Natural killer cell (primary cell): Measurements from ENCODE around the gene CYP2U1. TPM values are rescaled to one million over a fixed set of nuclear protein-coding genes. Genes with fewer than 3 reads are reported as not detected.

Experiments
- ATAC-seq, 3 donors: fragments of 150-1000 bp in 2 of 3; fragments of 200-7000 bp in 1 of 3; cut with Tn5 transposase; 1 replicate in 1 of 3; 2 replicates in 2 of 3; pipeline ENCODE4 v1.10.0; 2021; ENCODE audit warnings: mild to moderate bottlenecking in 2 of 3, moderate library complexity in 2 of 3
- DNase-seq, 2 donors: peaks; one replicate each; pipeline versions ENCODE4 v3.0.0 to v3.0.0-alpha.2; 2013 to 2021; ENCODE audit warnings: mixed read lengths in 1 of 2
- H3K27ac ChIP-seq: one replicate; pipeline ENCODE4 v1.5.1; 2013; ENCODE audit warnings: mild to moderate bottlenecking, low read length
- H3K27me3 ChIP-seq: one replicate; pipeline ENCODE4 v1.6.1; 2013; ENCODE audit warnings: low read length; ENCODE audit not compliant: control insufficient read depth, insufficient read depth
- H3K36me3 ChIP-seq: one replicate; pipeline ENCODE4 v1.6.1; 2013; ENCODE audit warnings: low read length; ENCODE audit not compliant: control insufficient read depth, insufficient read depth
- H3K4me1 ChIP-seq: one replicate; pipeline ENCODE4 v1.6.1; 2013; ENCODE audit warnings: low read length; ENCODE audit not compliant: control insufficient read depth, insufficient read depth
- H3K4me3 ChIP-seq: one replicate; pipeline ENCODE4 v1.5.1; 2013; ENCODE audit warnings: low read length
- H3K9me3 ChIP-seq: one replicate; pipeline ENCODE4 v1.6.1; 2013; ENCODE audit warnings: low read length; ENCODE audit not compliant: control insufficient read depth, insufficient read depth
- H3K27ac Mint-ChIP-seq, 2 donors: one replicate each; pipeline ENCODE4 v1.8.0; 2022; ENCODE audit warnings: mild to moderate bottlenecking in 2 of 2, mixed read lengths in 2 of 2, moderate library complexity in 1 of 2
- H3K27me3 Mint-ChIP-seq, 2 donors: one replicate each; pipeline ENCODE4 v1.8.0; 2022; ENCODE audit warnings: low read depth in 2 of 2, mixed read lengths in 2 of 2
- H3K36me3 Mint-ChIP-seq: one replicate; pipeline ENCODE4 v1.8.0; 2022; ENCODE audit warnings: mixed read lengths
- H3K4me1 Mint-ChIP-seq, 2 donors: one replicate each; pipeline ENCODE4 v1.8.0; 2022; ENCODE audit warnings: mixed read lengths in 2 of 2
- H3K4me3 Mint-ChIP-seq: one replicate; pipeline ENCODE4 v1.8.0; 2022; ENCODE audit warnings: mild to moderate bottlenecking, moderate library complexity, mixed read lengths
- H3K9me3 Mint-ChIP-seq, 2 donors: one replicate each; pipeline ENCODE4 v1.8.0; 2022; ENCODE audit warnings: mixed read lengths in 2 of 2
- CTCF ChIP-seq: fragments of 200-600 bp; IDR thresholded peaks from one replicate; pipeline ENCODE4 v1.8.0; 2022; ENCODE audit warnings: antibody characterized with exemption
- WGBS: methylation state at CpG from one replicate; pipeline ENCODE4 v1.1.7; 2013; ENCODE audit warnings: missing lambda C conversion rate; ENCODE audit not compliant: insufficient coverage; 5-methylcytosine and 5-hydroxymethylcytosine counted together
- intact Hi-C: fragments of 100-400 bp; cut with micrococcal nuclease; formaldehyde crosslinking; loops from one replicate; pipeline ENCODE4 v1.14.2; 2022
- total RNA-seq, 4 donors: library from RNA; stranded (reverse); fragments of 120-200 nt in 1 of 4; gene quantifications; one replicate each; pipeline versions ENCODE4 v1.2.3 to v1.2.4, GENCODE V29; 2013 to 2022

The CYP2U1 gene
- total RNA-seq, 3 donors from 2014 or later (not counting 1 experiment from before 2014, with no cell fraction given), result 2.5 to 4.5 (median 3.4) TPM

DNA sequence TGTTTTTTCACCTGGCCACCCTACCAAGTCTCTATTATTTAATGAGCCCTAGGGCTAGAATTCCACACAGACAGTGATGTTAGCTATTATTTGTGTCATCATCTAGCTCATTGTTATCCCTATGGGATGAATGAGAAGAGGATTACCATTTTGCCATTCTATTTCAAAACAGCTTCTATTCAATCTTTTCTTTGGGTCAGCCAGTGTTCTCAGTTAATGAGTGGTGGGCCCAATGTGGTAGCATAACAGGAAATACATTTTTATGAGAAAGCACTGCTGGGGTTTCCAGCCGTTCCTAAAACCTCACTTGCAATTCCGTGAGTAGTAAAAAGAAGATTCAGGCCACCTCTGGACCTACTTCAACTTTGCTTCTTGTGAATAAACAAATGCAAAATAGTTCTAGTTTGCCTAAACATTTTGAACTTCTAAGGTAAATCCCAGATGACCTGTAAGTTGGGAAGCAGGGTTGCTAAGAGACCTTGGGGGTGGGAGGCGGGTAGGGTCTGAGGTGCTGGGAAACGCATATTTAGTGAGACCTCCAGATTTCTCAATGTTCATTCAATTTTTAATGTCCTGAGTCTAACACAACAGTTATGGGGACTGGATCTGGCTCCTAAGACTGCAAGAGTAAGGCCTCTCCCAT lies 24.8 kb upstream of the CYP2U1 start:
- Histone ChIP-seq H3K9me3 (no peaks in the 10 kb centered on the region), H3K27me3 (no peaks in the 10 kb centered on the region), H3K4me3 (no peak overlapping the region), H3K36me3 (no peaks in the 10 kb centered on the region), H3K27ac (no peak overlapping the region), H3K4me1 (no peaks in the 10 kb centered on the region)
- intact Hi-C loops, result no loop called here
- DNase-seq (no peak), ATAC-seq (no peak)
- no peak for TF ChIP-seq CTCF
- H3K27ac Mint-ChIP-seq, result no peak overlapping the region
- H3K36me3 Mint-ChIP-seq, result no peaks in the 10 kb centered on the region
- H3K4me1 Mint-ChIP-seq, result no peaks in the 10 kb centered on the region
- 93% methylated on average over 4 of the region's 4 CpGs for WGBS
- no peaks in the 10 kb centered on the region for H3K27me3 Mint-ChIP-seq
- H3K9me3 Mint-ChIP-seq, result no peaks in the 10 kb centered on the region
- H3K4me3 Mint-ChIP-seq, result no peak overlapping the region

GRCh38 chr4:107908377-107908776 lies 23.0 kb upstream of the CYP2U1 start:
- intact Hi-C loops, result no loop called here
- Histone ChIP-seq H3K27me3 (no peaks in the 10 kb centered on the region), H3K9me3 (no peaks in the 10 kb centered on the region), H3K4me1 (no peaks in the 10 kb centered on the region), H3K36me3 (no peaks in the 10 kb centered on the region), H3K4me3 (no peak overlapping the region), H3K27ac (no peak overlapping the region)
- no peak overlapping the region for H3K27ac Mint-ChIP-seq
- no peaks in the 10 kb centered on the region for H3K4me1 Mint-ChIP-seq
- no peaks in the 10 kb centered on the region for H3K36me3 Mint-ChIP-seq
- WGBS, result 96% methylated on average over 7 of the region's 7 CpGs
- no peaks in the 10 kb centered on the region for H3K9me3 Mint-ChIP-seq
- ATAC-seq, result no peak
- DNase-seq, result no peak
- no peaks in the 10 kb centered on the region for H3K27me3 Mint-ChIP-seq
- no peak for TF ChIP-seq CTCF
- H3K4me3 Mint-ChIP-seq, result no peak overlapping the region

GRCh38 chr4:107913283-107913899 lies 18.0 kb upstream of the CYP2U1 start:
- ATAC-seq (peak; percentile 85 to 98 (median 95)), DNase-seq (peak in 1 of 2 donors; percentile 80)
- Mint-ChIP-seq H3K27ac (no peak overlapping the region), H3K4me1 (no peaks in the 10 kb centered on the region), H3K27me3 (peaks cover under 1 to 5% of the 10 kb centered on the region in 2 donors), H3K4me3 (no peak overlapping the region), H3K9me3 (no peaks in the 10 kb centered on the region), H3K36me3 (no peaks in the 10 kb centered on the region)
- WGBS, result 41% methylated on average over 2 of the region's 2 CpGs
- Histone ChIP-seq H3K9me3 (no peaks in the 10 kb centered on the region), H3K4me3 (no peak overlapping the region), H3K36me3 (no peaks in the 10 kb centered on the region), H3K27me3 (no peaks in the 10 kb centered on the region), H3K27ac (no peak overlapping the region), H3K4me1 (no peaks in the 10 kb centered on the region)
- peak; percentile 79 for TF ChIP-seq CTCF
- intact Hi-C loops, result loop anchor here (1.0 kb wide), 1 partner anchor 155 kb away; no protein-coding TSS in a partner anchor
